ENCODE data around the gene CGRRF1.

The CGRRF1 gene

DNA sequence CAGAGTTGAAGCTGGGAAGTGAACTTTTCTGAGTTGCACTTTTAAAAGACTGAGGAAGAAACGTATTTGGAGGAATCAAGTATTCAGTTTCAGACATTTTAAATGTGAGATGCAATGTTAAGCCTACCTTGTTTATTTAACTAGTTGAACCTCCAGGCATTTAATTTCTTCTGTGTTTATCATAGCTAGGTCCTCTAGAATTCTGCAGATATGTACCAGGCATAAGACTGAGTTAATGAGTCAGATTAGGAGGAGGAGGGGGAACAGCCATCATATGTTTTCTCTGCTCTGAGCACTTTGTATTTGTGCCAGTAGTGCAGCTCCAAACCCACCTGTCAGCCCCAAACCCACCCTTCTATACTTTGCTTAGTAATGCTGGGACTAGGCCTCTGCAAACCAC lies 40.8 kb downstream of the CGRRF1 start:
- no peak for DNase-seq

- DNase-seq = no peak
Observed at GRCh38 chr14:54554401-54554800, 44.7 kb downstream of the CGRRF1 start.

DNA sequence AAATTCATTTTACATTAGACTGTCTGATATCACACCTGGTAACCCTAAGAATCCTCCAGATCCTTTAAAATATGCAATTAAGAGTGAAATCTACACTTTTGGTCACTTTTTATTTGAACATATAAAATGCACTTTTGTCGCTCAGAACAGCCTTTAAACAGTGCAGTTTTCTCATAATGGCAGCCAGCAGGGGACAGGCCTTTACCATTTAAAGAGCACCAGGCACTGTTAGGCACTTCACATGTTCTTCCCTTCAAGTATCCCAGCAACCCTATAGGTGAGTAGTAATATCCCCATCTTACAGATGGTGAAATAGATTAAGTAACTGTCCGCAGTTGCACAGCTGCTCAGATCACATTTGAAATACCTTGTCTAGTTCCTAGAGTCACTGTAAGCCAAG lies 45.9 kb downstream of the CGRRF1 start:
- DNase-seq = no peak

DNA sequence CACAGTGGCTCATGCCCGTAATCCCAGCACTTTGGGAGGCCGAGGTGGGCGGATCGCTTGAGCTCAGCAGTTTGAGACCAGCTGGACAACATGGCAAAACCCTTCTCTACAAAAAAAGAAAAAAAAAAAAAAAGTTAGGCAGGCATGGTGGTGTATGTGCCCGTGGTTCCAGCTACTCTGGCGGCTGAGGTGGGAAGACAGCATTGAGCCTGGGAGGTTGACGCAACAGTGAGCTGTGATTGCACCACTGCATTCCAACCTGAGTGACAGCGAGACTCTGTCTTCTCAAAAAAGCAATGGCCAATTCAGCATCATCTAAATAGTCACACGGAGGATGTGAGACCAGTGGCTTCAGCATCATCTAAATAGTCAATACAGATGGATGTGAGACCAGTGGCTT lies 46.8 kb downstream of the CGRRF1 start:
- DNase-seq = no peak

GRCh38 chr14:54562334-54562733 lies 52.6 kb downstream of the CGRRF1 start:
- DNase-seq = peak in 2 of 3 experiments; percentile 38 to 82

GRCh38 chr14:54564071-54564867 lies 54.6 kb downstream of the CGRRF1 start:
- peak; percentile 14 to 71 (median 56) for DNase-seq

DNA sequence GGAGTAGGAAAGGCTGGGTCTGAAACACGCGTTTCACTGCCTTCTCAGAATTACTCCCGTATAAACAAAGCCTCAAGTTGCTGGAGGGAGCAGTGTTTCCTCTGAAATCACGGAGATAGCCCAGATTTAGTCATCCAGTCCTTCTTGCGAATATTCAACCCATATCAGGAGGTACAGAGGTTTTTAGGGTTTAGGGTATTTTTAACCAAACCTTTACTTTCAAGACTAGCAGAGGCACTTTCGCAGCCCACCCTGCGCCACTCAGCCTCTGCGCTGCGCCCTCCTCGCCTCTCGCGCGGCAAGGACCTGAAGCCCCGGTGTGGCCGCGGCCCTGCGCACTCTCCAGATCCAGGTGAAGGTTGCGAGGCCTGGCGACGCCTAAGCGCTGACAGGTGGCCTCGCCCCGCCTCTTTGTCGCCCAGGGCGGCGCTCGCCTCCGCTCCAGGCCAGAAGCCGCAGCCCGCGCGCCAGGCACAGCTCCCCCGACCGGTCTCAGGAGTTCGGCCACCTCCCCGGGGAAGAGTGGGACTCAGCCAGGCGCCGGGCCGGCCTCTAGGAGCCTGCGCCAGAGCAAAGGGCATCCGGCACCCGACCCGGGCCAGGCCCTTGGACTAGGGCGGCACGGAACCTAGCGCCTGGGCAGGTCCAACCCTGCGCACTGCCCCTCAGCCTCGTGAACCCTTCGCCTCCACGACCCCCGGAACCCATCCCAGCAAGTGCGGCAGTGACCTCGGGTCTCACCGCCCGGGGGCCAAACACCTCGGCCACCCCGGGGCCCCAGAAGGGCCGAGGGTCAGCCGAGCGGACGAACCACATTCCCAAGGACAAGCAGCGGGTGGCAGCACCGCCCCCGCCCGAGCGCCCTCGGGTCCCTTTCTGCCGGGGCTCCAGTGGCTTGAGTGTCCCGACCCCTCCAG lies 55.4 kb downstream of the CGRRF1 start:
- DNase-seq = peak; percentile 80 to 90 (median 88)

DNA sequence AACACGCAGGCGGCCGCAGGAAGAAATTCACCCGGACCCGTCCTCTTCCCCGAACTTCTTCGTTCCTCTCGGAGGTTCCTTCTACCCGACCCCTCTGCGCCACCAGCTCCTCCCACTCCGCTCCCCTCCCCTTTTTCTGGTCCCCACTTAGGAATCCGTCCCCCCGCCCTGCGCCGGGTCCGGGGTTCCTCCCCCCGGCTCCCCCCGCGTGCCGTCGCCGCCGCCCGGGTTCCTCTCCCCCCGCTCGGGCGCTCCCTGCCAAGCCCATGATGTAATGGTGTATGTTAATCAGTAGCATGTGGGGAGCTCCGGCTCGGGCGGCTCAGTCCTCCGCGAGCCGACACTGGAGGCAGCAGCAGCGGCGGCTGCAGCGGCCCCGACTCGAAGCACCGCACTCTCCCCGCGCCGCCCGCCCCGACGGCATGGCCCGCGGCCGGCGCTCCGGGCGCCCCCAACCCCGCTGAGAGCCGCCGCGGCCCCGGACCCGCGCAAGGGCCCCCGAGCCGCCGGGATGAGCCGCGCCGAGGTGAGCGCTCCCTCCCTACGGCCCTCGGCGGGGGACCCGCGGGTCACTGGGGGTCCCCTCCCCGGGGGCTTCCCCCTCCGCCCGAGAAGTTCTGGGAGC lies 56.2 kb downstream of the CGRRF1 start:
- peak; percentile 43 to 72 (median 68) for DNase-seq

- DNase-seq = peak; percentile 40 to 84 (median 71)
Observed at GRCh38 chr14:54566410-54567223, 56.9 kb downstream of the CGRRF1 start, which contains the start of gene SAMD4A. Gene SAMD4A (plus strand): TSS chr14:54567128. CDS start chr14:54567917, 789 bp downstream.

- DNase-seq = peak in 2 of 3 experiments; percentile 69 to 71
Observed at GRCh38 chr14:54567224-54567638, 57.5 kb downstream of the CGRRF1 start.

DNA sequence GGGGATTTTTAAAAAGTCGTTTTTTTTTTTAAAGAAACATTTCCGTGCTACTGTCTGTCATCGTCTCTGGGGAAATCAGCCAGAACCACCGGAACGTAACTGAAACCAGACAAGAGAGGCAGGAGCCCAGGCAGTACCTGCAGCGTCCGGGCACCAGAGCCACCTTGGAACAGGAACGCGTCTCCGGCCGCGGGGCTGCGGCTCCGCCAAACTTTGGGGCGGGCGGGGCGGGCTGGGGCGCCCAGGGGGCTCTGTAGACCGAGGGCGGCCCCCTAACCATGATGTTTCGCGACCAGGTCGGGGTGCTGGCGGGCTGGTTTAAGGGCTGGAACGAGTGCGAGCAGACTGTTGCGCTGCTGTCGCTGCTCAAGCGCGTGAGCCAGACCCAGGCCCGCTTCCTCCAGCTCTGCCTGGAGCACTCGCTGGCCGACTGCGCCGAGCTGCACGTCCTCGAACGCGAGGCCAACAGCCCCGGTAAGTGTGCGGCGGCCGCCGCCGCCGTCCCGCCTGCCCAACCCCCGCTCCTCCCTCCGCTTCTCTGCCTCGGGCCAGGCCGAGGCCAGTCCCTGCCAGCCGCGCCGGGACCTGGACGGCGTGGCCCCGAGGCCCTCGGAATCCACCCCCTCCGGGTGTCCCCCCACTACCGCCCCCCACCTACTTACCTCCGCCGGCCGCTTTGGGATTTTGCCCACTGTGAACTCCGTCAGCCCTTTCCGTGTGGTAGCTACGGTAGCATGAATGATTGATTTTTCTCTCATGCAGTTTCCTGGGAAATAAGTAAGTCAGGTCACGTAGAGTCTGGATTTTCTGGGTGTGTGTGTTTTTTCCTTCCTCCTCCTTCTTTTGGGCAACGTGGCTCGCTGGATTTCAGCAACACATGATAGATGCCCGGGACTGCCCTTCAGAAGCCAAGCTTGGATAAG lies 58.2 kb downstream of the CGRRF1 start:
- DNase-seq = peak; percentile 22 to 74 (median 69)

GRCh38 chr14:54568821-54569595 lies 59.3 kb downstream of the CGRRF1 start:
- no peak for DNase-seq

DNA sequence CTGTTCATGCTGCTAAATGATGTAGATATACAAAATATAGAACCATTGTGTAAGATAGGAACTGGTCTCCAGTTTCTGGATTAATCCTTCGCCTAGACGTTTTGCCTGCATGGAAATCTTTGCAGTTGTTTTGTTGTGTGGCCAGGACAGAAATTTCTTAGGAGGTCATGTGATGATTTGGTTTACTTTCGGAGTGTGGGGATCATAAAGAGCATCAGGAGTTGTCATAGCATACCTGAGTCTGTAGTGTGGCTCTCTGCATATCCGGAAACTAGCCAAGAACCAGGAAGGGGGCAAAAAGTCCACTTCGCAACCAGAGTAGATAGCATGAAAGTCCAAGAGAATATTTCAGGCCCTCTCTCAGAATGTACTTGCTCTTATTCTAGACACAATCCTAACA lies 60.3 kb downstream of the CGRRF1 start:
- no peak for DNase-seq

GRCh38 chr14:54570631-54571415 lies 61.1 kb downstream of the CGRRF1 start:
- no peak for DNase-seq

DNA sequence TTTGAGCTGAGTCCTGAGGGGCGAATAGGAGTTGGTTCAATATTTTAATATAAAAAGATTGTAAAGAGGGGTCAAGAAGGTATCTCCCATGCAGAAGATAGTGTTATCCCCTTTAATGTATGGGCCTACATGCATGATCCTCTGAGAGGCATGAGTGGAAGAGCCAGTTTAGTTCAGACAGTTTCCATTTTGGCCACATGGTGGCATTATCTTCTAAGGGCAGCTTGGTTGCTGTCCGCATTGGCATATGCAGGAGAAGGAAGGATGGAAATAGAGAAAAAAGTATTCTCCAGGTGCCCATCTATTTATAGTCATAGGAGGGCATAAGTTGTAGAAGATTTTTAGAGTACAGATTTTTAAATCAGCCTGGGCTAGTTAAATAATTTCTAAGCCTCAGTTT lies 62.6 kb downstream of the CGRRF1 start:
- peak in 2 of 3 experiments; percentile 34 to 50 for DNase-seq

GRCh38 chr14:54574528-54574927 lies 64.8 kb downstream of the CGRRF1 start:
- no peak for DNase-seq

DNA sequence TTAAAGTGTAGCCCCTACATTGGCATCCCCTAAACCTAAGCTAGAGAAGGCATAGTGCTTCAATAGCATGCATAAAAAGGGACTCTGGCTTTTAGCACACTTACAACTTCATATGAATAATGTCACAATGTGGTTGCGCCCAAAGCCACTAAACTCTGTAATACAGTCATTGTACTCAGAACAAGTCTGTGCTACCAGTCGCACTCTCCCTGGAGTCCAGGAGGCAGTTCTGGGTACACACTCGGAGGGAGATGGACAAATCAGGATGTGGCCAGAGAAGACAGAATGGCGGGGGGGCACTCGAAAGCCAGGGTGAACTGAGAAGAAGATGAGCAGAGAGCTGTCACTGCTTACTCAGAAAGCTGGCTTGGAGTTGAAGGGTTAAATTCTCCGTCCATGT lies 67.8 kb downstream of the CGRRF1 start:
- no peak for DNase-seq

GRCh38 chr14:54577977-54578376 lies 68.3 kb downstream of the CGRRF1 start:
- DNase-seq = no peak

- DNase-seq = no peak
Observed at GRCh38 chr14:54579621-54580020, 69.9 kb downstream of the CGRRF1 start.
